Gastroesophageal sphincter (tissue), 4 donors: ENCODE results near the gene DSCAML1. TPM values are rescaled to one million over a fixed set of nuclear protein-coding genes. Genes with fewer than 3 reads are reported as not detected.

ENCODE experiments used
- ATAC-seq: fragments of 150-250 bp; one replicate; pipeline ENCODE4 v1.9.1; 2016; ENCODE audit warnings: mild to moderate bottlenecking, moderate library complexity
- H3K27ac ChIP-seq, 4 donors: fragments of 200-600 bp; sonication (generic) in 3 of 4; 1 replicate in 3 of 4; 2 replicates in 1 of 4; pipeline ENCODE4 v1.5.1; 2016 to 2019
- H3K27me3 ChIP-seq: fragments of 200-600 bp; sonication (generic); one replicate; pipeline ENCODE4 v1.5.1; 2019
- H3K36me3 ChIP-seq, 2 donors: fragments of 200-600 bp; sonication (generic); one replicate each; pipeline ENCODE4 v1.5.1; 2019; ENCODE audit warnings: control low read depth in 1 of 2
- H3K4me1 ChIP-seq, 3 donors: fragments of 200-600 bp; sonication (generic); 1 replicate in 2 of 3; 2 replicates in 1 of 3; pipeline ENCODE4 v1.5.1; 2016 to 2019; ENCODE audit warnings: control low read depth in 2 of 3
- H3K4me3 ChIP-seq, 2 donors: fragments of 200-600 bp; sonication (generic); one replicate each; pipeline ENCODE4 v1.5.1; 2019; ENCODE audit warnings: mild to moderate bottlenecking in 1 of 2, moderate library complexity in 1 of 2
- H3K9me3 ChIP-seq, 3 donors: fragments of 200-600 bp; sonication (generic); one replicate each; pipeline ENCODE4 v1.5.1; 2017 to 2019; ENCODE audit warnings: control low read depth in 2 of 3
- EP300 ChIP-seq: sonication (generic); formaldehyde crosslinking; IDR thresholded peaks from one replicate; pipeline ENCODE4 v1.6.1; 2017; ENCODE audit warnings: antibody characterized with exemption, mild to moderate bottlenecking
- POLR2A ChIP-seq, 2 donors: fragments of 450-650 bp; IDR thresholded peaks; one replicate each; pipeline ENCODE4 v1.6.1; 2017; ENCODE audit warnings: antibody characterized with exemption in 2 of 2, mild to moderate bottlenecking in 2 of 2, moderate library complexity in 1 of 2
- POLR2AphosphoS5 ChIP-seq: sonication (generic); formaldehyde crosslinking; IDR thresholded peaks from one replicate; pipeline ENCODE4 v1.6.1; 2017; ENCODE audit warnings: antibody characterized with exemption
- WGBS, 2 donors: methylation state at CpG; one replicate each; pipeline ENCODE4 v1.1.5; 2018; ENCODE audit warnings: low coverage in 1 of 2; 5-methylcytosine and 5-hydroxymethylcytosine counted together
- total RNA-seq, 4 donors: library from RNA; depleted of rRNA; stranded (reverse); fragments of >200 nt; gene quantifications; one replicate each; pipeline ENCODE4 v1.1.0, GENCODE V29; 2016
- TF ChIP-seq, protein P1 (sequence below), 4 experiments: fragments of 200-600 bp in 2 of 4; fragments of 450-650 bp in 2 of 4; sonication (generic) in 1 of 4; IDR thresholded peaks; one replicate each; pipeline ENCODE4 v1.5.1; 2017 to 2019; ENCODE audit warnings: antibody characterized with exemption in 4 of 4, mild to moderate bottlenecking in 2 of 4, moderate library complexity in 2 of 4

The DSCAML1 gene
- total RNA-seq, 4 donors from 2014 or later = 0.35 to 2.5 (median 0.73) TPM

- Histone ChIP-seq H3K4me1 (no peaks in the 10 kb centered on the region), H3K27me3 (peaks cover 27% of the 10 kb centered on the region), H3K9me3 (no peaks in the 10 kb centered on the region), H3K36me3 (no peaks in the 10 kb centered on the region), H3K4me3 (no peak overlapping the region), H3K27ac (no peak overlapping the region)
- WGBS, 2 donors = 60 to 63% methylated on average over 3 to 17 of the region's 25 CpGs
- TF ChIP-seq POLR2AphosphoS5 (no peak), POLR2A (IDR thresholded peaks at IDR 0.05) (no peak)
- TF ChIP-seq, protein P1, sequence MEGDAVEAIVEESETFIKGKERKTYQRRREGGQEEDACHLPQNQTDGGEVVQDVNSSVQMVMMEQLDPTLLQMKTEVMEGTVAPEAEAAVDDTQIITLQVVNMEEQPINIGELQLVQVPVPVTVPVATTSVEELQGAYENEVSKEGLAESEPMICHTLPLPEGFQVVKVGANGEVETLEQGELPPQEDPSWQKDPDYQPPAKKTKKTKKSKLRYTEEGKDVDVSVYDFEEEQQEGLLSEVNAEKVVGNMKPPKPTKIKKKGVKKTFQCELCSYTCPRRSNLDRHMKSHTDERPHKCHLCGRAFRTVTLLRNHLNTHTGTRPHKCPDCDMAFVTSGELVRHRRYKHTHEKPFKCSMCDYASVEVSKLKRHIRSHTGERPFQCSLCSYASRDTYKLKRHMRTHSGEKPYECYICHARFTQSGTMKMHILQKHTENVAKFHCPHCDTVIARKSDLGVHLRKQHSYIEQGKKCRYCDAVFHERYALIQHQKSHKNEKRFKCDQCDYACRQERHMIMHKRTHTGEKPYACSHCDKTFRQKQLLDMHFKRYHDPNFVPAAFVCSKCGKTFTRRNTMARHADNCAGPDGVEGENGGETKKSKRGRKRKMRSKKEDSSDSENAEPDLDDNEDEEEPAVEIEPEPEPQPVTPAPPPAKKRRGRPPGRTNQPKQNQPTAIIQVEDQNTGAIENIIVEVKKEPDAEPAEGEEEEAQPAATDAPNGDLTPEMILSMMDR (IDR thresholded peaks at IDR 0.05) = no peak
- ATAC-seq = no peak
Observed at GRCh38 chr11:117717485-117718314, 79.3 kb downstream of the DSCAML1 start.

DNA sequence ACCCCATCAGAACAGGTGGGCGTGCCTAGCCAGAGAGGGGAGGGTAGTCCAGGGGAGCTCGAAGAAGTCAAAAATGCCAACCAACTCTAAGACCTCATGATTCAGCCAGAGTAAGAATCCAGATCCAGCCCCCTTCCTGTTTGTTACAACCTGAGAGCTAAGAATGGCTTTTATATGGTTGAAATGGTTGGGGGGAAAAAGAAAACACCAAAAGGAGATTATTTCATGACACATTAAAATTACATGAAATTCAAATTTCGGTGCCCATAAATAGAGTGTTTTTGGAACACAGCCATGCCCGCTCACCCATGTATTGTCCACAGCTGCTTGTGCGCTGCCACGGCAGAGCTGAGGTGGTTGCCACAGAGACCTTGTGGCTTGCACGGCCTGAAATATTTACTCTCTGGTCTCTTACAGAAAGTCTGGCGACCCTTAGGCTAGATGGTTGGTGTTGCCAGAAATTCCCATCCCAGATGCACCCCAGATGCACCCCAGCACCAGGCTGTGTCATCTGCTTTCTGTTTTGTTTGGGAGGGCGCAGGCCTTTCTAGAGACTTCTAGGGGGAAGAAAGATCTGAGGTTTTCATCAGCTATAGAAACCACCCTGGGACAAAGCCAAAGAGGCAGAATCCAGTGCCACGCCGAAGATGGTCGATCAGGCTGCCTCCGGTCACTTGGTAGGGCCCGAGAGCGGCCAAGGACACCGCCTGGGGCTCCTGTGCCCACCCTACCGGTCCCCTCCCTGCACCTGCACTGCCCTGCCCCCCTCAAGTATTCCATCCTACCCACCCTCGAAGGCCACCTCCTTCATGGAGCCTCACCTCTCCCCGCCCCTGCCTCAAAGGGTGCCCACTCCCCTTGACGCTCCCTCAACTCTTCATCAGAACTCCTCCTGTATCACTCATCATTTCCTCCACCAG is 80.2 kb downstream of the DSCAML1 start:
- WGBS, 2 donors = 85 to 96% methylated on average over 7 to 13 of the region's 20 CpGs
- no peak overlapping the region for H3K27ac ChIP-seq

GRCh38 chr11:117715801-117716200 is 81.2 kb downstream of the DSCAML1 start:
- Histone ChIP-seq H3K27me3 (peaks cover 31% of the 10 kb centered on the region), H3K36me3 (no peaks in the 10 kb centered on the region), H3K9me3 (no peaks in the 10 kb centered on the region), H3K4me3 (no peak overlapping the region), H3K4me1 (no peaks in the 10 kb centered on the region), H3K27ac (no peak overlapping the region)
- TF ChIP-seq POLR2A (IDR thresholded peaks at IDR 0.05) (no peak), POLR2AphosphoS5 (no peak), EP300 (no peak)
- TF ChIP-seq, protein P1 (IDR thresholded peaks at IDR 0.05) = no peak
- WGBS, 2 donors = 58 to 67% methylated on average over 3 to 7 of the region's 8 CpGs
- ATAC-seq = no peak

More for the DNA sequence above, 80.2 kb downstream of the DSCAML1 start:
- Histone ChIP-seq H3K9me3 (no peaks in the 10 kb centered on the region), H3K27me3 (peaks cover 34% of the 10 kb centered on the region), H3K4me3 (no peak overlapping the region), H3K36me3 (no peaks in the 10 kb centered on the region), H3K4me1 (no peaks in the 10 kb centered on the region)
- TF ChIP-seq POLR2A (IDR thresholded peaks at IDR 0.05) = no peak
- TF ChIP-seq, protein P1 (IDR thresholded peaks at IDR 0.05) = no peak
- TF ChIP-seq POLR2AphosphoS5 = no peak
- TF ChIP-seq EP300 = no peak
- ATAC-seq = no peak

DNA sequence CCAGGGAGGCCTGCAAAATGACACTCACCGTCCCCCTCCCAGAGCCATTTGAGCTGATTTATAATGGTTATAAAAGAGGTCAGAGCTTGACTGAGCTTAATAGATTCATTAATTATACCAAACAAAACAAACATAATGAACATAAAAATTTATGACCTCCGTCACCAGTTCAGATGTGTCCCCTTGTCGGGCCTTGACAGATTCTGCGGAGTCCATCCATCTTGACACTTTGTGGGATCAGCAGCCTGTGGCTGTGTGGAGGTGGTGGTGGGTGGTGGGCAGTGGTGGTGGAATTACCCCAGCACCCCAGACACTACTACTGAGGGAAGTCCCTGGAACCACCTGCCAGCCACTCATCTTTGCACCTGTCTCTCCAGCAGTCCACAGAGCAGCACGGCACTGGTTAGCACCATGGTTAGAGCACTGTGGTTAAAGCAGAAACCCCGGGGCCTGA is 83.5 kb downstream of the DSCAML1 start:
- H3K36me3 ChIP-seq = no peaks in the 10 kb centered on the region
- peaks cover 42% of the 10 kb centered on the region for H3K27me3 ChIP-seq
- H3K4me1 ChIP-seq = no peaks in the 10 kb centered on the region
- peaks cover 0 to 9% (median 0%) of the 10 kb centered on the region in 3 donors for H3K9me3 ChIP-seq
- no peak overlapping the region for H3K4me3 ChIP-seq
- no peak for TF ChIP-seq EP300
- no peak for TF ChIP-seq POLR2AphosphoS5
- TF ChIP-seq POLR2A (IDR thresholded peaks at IDR 0.05) = no peak
- TF ChIP-seq, protein P1 (IDR thresholded peaks at IDR 0.05) = no peak
- 98% methylated on average over 5 of the region's 6 CpGs; no CpG with 5 or more reads in 1 of the 2 donors for WGBS, 2 donors
- no peak for ATAC-seq
- no peak overlapping the region for H3K27ac ChIP-seq
